ENCODE measurements around the gene SH2D1B.
"Not testable (repeated sequence)": the region's sequence is repeated elsewhere in the genome, so short reads cannot be mapped to it uniquely, and the experiment has no call there.

SH2D1B gene

DNA sequence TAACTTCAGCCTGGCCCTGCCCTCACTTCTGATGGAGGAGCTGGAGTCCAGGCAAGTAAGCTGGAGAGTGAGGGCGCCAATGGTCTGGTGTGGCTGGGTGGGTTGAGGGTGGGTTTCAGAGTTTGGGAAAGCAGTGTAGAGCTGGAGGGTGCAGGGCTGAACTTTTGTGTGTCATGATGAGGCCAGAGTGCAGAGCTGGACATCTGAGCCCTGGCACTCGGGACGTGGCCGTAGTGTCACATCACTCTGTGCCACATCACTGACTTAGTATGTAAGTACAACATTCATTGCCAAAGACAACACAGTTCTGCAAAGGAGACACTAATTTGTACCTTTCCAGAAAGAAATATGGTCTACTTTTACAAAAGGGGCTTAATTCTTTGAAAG lies 51.1 kb downstream of the SH2D1B start:
- TF ChIP-seq, protein P1, sequence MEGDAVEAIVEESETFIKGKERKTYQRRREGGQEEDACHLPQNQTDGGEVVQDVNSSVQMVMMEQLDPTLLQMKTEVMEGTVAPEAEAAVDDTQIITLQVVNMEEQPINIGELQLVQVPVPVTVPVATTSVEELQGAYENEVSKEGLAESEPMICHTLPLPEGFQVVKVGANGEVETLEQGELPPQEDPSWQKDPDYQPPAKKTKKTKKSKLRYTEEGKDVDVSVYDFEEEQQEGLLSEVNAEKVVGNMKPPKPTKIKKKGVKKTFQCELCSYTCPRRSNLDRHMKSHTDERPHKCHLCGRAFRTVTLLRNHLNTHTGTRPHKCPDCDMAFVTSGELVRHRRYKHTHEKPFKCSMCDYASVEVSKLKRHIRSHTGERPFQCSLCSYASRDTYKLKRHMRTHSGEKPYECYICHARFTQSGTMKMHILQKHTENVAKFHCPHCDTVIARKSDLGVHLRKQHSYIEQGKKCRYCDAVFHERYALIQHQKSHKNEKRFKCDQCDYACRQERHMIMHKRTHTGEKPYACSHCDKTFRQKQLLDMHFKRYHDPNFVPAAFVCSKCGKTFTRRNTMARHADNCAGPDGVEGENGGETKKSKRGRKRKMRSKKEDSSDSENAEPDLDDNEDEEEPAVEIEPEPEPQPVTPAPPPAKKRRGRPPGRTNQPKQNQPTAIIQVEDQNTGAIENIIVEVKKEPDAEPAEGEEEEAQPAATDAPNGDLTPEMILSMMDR (IDR thresholded peaks at IDR 0.05; ENCODE audit: low read depth, low read length) = no peak
- DNase-seq (ENCODE audit: extremely low read depth, low read depth) = no peak

DNA sequence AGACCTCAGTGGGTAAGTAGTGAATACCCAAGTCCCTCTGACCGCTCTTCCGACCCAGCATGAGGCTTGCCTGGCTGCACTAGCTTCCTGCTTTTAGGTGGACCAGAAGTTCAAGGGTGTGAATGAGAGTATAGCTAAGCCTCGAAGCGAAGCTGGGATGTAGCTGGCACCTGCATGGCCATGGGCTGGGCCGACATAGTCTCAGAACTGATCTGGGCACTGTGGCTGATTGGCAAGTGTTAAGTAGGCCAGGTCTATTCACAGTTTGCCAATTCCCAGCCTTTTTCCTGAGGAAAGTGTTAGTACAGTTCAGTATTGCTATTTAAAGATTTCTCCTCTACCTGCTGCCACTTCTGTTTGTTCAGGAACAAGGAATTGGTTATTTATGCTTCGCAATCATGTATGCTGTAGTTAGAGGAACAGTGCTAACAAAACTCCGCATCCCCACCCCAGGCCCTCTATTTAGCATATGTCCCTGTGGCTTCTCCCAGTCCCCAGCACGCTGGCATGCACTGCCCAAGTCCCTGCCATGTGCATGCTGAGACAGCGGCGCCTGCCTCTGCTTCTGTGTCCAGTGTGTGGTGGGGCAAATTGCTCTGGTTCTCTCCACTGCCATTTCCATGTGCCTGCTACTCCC lies 51.6 kb downstream of the SH2D1B start:
- TF ChIP-seq, protein P1 (IDR thresholded peaks at IDR 0.05; ENCODE audit: low read depth, low read length) = no peak
- DNase-seq (ENCODE audit: extremely low read depth, low read depth) = no peak

GRCh38 chr1:162359523-162360236 lies 52.3 kb downstream of the SH2D1B start:
- DNase-seq (ENCODE audit: extremely low read depth, low read depth) = no peak
- TF ChIP-seq, protein P1 (IDR thresholded peaks at IDR 0.05; ENCODE audit: low read depth, low read length) = no peak

- no peak for DNase-seq (ENCODE audit: extremely low read depth, low read depth)
- TF ChIP-seq, protein P1 (IDR thresholded peaks at IDR 0.05; ENCODE audit: low read depth, low read length) = no peak
Measured at GRCh38 chr1:162358928-162359327, 53.0 kb downstream of the SH2D1B start.

DNA sequence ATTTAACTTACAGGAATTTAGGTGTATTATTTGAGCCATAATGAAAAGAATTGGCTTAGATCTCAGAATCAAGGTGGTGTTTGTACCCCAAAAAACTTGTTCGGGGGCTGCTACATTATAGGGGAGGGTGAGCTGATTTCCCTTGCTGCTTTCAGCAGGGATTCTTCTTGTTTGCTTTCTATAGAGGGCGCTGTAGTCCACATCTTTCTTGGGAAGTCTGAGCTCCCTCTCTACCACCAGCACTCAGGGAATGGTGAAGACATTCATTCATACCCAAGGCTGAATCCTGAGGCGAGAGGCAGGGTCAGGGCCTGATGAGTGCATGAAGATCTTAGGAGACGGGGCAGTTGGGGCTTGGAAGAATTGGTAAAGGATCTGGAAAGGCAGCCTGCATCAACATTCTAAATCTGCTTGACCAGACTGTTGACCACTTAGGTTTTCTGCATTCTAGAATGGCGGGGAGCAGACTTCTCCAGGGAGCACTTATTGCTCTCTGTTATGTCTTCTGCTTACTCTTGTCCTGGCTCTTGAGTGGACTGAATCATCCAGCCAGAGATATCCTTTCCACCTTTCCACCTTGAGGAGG lies 54.2 kb downstream of the SH2D1B start:
- TF ChIP-seq, protein P1 (IDR thresholded peaks at IDR 0.05; ENCODE audit: low read depth, low read length) = peak; percentile 50
- peak; percentile 11 for DNase-seq (ENCODE audit: extremely low read depth, low read depth)

DNA sequence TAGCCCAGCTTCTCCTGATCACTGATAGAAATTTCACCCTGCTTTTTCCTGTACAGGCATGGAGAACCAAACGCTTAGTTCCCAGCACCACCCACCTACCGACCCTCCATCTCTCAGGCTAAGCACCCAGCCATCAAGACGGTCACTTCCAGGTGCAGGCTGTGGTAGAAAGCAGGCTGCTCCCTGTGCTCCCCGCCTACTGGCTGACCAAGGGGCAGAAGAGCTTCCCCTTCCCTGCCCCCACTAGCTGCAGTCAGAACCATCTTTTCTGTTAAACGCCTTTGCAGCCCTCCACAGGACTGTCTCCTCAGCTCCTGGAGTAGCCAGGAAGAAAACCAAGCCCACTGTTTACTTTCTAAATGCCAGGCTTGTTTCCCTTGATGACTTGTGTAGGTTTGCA lies 58.2 kb downstream of the SH2D1B start:
- TF ChIP-seq, protein P1 (IDR thresholded peaks at IDR 0.05; ENCODE audit: low read depth, low read length) = no peak
- no peak for DNase-seq (ENCODE audit: extremely low read depth, low read depth)

- no peak for DNase-seq (ENCODE audit: extremely low read depth, low read depth)
- TF ChIP-seq, protein P1 (IDR thresholded peaks at IDR 0.05; ENCODE audit: low read depth, low read length) = no peak
Measured at GRCh38 chr1:162353078-162353477, 58.9 kb downstream of the SH2D1B start.

DNA sequence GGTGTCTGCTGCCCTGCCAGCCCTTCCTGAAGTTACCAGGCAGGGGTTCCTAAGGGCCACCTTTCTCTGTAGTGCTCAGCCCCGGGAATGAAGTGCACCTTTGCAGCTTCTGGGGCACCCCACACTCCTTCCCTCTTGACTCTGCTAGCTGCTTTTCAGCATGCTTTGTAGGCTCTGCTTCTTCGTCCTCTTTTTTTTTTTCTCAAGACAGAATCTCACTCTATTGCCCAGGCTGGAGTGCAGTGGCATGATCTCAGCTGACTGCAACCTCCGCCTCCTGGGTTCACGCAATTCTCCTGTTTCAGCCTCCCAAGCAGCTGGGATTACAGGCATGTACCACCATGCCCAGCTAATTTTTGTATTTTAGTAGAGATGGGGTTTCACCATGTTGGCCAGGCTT lies 60.1 kb downstream of the SH2D1B start:
- not testable (repeated sequence) for DNase-seq (ENCODE audit: extremely low read depth, low read depth)

All from AG09319 (cell line).